ENCODE results near the gene INSIG1.

Gene INSIG1

DNA sequence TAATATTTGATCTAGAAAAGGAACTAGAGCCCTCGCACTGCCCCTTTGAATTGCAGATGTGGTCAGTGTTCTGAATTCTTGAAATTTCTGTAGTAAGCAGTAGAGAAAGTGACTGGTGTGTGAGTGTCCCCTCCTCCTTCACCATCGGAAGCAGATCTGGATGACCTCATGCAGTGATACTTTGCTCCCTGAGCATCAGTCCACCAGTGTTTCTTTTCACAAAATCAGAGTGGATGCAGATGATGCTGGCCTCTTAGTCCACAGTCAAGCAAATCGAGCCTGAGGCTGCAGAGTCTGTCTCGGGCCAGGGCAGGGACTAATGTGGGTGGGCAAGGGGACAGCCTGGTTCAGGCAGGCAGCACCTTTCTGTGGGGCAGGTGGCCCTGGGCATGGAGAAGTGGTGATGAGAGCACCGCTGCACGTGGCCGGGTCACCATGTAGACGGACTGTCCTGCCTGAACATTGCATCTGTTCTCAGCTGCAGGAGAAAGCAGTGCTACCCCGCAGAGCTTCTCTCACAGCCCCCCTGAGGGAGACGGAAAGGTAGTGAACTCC, 5.4 kb downstream of the INSIG1 start:
- no peak for DNase-seq (ENCODE audit: low spot score)

DNA sequence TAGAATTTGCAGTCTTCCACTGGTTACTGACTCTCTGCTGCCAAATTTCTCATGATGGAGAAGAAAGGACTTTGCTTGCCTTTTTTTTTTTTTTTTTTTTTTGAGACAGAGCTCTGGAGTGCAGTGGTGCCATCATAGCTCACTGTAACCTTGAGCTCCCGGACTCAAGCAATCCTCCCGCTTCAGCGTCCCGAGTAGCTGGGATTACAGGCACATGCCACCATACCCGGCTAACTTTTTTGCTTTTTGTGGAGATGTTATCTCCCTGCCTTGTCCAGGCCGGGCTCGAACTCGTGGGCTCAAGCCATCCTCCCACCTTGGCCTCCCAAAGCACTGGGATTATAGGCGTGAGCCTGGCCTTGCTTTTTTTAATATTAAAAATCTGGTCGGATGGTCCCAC, 6.2 kb downstream of the INSIG1 start:
- no peak for DNase-seq (ENCODE audit: low spot score)

DNA sequence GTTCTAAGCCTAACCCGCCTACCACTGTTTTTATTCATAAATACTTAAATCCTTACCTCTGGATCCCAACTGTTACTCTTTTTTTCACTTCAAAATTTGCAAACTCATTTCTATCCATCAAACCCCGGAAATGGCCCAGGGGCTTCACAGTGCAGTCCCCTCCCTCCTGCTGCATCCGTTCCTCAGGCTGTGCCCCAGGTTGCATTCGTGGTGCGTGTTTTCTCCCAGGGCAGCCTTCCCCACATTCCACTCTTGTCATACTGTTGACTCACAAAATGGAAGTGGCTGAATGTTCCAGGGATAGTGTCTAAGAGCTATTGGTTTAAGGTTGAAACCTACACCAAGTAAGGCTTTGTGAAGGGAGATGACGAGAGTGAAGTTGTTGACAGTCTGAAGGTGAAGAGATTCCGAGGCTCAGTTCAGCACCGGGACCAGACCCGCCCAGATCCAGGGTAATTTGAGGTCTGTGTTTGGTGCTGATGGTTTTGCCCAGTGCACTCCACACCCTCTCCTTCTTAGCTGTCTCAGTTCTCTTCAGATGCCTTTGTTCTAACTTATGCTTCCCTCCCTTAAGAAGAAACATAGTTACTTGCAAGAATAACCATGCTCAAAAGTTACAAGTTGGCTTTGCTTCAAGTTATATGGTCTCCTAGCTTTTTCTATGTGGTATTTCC, 7.7 kb downstream of the INSIG1 start:
- no peak for DNase-seq (ENCODE audit: low spot score)

DNA sequence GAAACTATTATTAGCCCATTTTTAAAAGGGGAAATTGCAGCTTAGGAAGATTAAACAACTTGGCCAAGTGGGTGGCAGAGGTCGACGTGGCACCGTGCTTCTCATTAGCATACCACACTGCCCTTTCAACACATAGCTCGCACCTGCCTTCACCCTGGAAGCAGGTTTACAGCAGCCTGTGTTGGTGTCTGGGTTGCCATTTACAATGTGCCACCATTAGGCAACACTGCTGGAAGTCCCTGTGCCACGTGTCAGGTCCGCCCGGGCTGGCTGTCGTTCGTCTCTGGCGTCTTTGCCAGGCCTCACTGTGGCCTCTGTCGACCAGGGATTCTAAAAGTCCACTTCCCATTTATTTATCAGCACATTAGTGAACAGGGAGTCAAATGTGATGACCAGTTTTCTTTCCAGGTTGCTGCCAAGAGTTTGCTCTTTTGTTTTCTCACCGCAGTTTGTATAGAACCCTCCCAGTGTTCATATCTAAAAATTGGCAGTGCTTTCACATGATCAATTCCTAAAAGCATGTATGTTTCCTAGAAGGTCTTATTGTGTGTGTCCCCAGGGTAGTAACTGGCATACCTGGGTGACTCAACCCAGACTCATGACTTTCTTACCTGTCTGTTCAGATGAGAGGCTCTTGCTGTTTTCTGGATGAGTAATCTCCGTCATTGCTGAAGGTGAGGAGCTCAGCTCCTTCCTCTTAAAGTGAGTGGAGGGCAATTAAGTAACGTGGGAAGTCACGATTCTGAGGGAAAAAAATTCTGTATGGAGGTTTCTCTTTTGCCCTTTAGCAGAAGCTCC, 9.2 kb downstream of the INSIG1 start:
- no peak for DNase-seq (ENCODE audit: low spot score)

DNA sequence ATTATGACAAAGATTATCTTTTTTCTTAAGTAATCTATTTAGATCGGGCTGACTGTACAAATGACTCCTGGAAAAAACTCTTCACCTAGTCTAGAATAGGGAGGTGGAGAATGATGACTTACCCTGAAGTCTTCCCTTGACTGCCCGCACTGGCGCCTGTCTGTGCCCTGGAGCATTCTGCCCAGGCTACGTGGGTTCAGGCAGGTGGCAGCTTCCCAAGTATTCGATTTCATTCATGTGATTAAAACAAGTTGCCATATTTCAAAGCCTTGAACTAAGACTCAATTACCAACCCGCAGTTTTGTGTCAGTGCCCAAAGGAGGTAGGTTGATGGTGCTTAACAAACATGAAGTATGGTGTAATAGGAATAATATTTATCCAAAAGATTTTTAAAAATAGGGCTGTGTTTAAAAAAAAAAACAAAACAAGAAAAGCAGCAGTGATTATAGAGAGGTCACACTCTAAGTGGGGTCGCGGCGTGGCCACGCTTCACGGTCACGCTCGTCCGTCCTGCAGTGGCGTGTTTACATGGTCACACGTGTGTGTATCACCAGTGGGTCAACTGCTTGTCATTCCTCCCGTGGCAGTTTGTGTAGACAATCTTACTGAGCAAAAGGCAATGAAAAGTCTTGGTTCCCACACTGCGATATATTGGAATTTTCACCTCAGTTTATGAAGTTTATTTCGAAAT, 10.8 kb downstream of the INSIG1 start:
- DNase-seq (ENCODE audit: low spot score) = no peak

DNA sequence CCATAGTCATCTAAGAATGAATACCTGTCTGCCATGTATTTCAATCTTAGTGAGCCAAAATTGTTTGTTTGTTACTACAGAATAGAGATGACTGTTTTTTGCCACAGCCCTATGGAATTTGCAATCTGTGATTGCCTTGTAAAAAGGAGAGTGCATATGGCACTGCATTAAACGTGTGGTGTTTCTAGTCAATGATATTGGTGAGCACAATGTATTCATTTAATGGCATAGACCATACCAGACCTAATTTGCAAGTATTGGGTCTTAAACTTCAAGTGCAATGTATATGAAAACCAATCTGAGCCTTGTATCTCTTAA, 11.3 kb downstream of the INSIG1 start:
- DNase-seq (ENCODE audit: low spot score) = no peak

DNA sequence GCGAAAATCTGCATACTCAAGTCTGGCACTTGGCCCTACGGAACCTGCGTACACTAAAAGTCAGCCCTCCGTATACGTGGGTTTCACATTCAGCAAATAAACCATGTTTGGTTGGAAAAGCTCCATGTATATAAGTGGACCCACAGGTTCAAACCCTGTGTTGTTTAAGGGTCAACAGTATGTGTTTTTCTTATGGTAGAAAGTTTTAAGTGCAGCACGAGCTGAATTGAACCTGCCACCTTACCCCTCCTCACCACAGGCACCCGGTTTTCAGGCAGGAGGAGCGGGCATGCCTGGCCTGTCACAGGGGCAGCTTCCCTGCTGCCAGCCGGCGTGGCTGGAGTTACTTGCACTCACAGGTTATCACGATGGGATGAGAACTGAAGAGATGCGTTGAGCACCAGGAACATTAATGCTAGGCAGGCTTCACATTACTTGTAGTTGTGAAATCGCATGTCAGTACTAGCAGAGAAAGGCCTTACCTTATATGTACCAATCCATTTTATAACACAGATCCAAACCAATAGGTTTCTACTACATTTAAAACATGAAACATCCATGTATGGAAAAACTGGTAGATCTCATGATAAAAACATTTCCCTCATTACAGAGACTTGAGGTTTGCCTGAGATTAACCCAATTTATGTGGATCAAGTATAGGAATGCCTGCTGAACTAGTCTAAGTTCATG, 12.9 kb downstream of the INSIG1 start:
- no peak for DNase-seq (ENCODE audit: low spot score)

DNA sequence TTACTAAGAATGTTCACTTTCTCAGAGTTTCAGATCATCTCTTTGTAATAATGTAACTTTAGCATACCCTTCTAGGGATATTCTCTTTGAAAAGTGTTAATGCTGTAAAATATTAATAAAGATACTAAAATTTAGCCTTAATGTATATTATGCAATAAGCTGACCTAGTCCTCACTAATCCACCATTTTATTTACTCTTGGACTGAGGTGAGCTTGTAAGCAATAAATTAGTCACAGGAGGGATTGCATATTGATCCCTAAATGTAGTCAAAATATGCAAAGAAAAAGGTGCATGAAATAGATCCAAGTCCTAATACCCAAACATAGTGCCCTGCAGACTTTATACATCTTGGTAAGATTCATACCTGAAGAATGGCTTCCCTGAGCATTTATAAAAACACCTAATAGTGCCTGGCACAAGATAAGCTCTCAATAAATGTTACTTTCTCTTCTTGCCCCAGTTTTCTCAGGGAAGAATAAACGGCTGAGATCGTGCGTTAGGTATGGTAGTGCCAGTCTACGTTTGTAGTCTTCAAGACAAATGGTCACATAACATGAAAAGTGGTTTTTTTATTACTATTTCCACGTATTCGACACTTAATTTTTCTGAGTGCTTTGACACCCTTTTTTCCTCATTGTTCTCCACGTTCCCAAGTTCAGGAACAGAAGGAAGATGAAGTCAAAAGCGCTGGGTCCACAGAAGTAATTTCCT, 14.3 kb downstream of the INSIG1 start:
- DNase-seq (ENCODE audit: low spot score) = no peak

DNA sequence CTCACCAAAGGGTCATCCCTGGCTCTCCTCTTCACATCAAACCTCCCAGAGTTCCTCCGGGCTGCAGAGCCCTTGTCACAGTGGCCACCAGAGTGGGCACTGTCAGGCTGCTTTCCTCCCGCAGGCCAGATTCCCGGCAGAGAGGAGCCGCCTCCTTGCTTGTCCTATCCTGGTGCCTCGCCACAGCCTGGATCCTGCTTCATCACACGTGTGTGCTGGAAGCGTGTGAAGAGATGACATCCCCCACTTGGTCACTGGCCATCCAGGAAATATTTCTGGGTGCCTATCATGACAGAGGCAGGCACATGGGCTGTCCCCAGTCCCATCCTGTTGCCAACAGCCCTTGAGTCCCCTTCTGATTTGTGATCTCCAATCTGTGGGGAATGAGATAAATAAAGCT, 15.0 kb downstream of the INSIG1 start:
- DNase-seq (ENCODE audit: low spot score) = no peak

DNA sequence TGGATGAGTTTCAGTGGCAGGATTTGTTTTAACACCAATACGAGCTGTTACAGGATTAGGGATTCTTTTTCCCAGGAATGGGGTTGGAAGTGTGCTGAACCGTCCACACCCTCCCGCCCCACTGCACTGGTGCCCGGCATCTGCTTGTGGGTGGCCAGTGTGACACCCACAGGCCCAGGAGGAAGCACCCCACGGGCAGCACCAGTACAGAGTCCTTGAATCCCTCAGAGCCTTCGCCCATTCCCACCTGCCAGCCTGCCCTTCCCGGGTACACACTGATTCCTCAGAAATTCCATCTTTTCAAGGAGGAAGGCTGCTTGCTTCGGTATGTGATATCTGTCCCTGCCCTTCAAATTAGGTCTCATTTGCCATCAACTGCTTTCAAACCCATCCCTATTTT, 15.4 kb downstream of the INSIG1 start:
- no peak for DNase-seq (ENCODE audit: low spot score)

DNA sequence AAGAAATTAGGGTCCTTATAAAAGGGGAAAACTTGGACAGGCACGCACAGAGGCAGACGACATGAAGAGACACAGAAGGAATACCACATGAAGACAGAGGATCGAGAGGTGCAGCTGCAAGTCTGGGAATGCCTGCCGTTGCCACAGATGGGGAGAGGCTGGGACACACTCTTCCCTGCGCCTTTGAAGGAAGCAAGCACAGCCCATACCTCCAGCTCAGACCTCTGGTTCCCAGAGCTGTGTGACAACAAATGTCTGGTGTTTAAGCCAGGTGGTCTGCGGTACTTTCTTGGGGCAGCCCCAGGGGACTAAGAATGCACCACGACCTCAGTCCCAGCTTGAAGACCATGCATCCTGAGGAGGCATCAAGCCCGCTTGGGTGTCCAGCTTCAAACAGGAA, 18.3 kb downstream of the INSIG1 start:
- DNase-seq (ENCODE audit: low spot score) = no peak

DNA sequence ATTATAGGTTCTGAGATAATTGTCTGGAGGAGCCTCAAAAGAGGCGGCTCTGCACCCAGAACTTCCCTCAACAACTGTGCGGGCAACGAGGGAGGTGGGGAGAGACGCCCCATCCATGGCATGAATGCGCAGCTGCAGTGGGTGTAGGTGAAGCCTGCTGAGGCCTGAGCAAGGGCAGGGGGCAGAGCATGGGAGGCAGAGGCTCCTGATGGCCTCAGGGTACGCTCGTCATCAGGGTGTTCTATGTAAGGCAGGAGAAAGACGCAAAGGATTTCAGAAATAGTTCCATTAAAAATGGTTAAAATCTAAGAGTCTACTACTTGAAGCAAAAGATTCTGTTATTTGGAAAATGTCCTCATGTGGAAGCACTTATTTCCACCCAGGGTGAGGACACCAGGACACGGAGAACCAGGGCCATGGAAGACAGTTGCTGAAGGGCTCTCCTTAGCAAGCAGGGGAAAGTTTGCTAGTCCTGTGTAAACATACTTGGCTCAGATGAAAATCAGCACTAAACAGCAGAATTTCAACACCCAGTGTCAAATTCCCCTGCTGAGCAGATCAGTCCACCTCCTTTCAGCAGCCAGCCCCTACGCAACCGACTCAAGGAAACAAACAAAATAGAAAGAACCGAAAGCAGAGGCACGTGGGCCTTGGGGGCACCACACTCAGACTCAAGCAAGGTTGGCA, 18.9 kb downstream of the INSIG1 start:
- DNase-seq (ENCODE audit: low spot score) = no peak

DNA sequence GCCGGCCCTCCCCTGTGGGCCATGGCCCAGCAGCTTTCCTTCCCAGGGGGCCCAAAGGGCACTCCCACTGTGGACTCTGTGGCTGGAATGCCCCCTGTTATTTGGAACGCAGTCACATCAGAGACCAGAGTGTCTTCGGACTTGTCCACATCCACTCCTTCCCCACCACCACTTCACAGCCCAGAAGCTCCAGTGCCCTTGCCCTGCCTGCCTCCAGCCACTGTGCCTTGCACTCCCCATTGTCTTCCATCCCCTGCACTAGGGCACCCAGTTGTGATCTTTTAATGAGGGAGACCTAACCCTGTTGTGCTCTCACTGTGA, 19.4 kb downstream of the INSIG1 start:
- DNase-seq (ENCODE audit: low spot score) = no peak

DNA sequence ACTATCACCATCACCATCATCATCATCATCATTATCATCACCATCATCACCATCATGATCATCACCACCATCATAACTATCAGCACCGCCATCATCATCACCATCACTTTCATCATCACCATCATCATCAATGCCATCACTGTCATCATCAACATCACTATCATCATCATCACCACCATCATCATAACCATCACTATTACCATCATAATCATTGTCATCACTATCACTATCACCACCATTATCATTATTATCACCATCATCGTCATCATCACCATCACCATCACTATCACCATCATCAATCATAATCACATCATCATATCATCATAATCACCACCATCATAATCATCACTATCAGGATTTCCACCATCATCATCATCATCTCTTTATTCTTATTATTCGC, 20.6 kb downstream of the INSIG1 start:
- no peak for DNase-seq (ENCODE audit: low spot score)

DNA sequence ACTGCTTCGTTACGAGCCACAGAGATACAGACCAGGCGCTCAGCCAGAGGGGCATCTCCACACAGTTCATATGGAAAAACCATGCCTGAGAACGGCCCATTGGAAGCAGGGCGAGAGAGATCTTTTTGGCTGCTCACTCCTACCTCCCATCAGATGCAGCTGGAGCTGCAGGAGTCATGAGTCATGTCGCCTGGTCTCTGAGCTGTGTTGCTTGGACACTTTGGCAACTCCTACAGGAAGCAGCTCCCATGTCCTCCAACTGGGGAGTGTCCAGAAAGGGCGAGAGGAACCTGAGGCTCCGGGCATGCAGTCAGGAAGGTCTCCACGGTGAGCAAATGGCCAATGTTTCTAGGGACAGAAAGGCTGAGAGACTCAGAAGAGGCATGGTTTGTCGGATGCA, 24.9 kb downstream of the INSIG1 start:
- DNase-seq (ENCODE audit: low spot score) = no peak

DNA sequence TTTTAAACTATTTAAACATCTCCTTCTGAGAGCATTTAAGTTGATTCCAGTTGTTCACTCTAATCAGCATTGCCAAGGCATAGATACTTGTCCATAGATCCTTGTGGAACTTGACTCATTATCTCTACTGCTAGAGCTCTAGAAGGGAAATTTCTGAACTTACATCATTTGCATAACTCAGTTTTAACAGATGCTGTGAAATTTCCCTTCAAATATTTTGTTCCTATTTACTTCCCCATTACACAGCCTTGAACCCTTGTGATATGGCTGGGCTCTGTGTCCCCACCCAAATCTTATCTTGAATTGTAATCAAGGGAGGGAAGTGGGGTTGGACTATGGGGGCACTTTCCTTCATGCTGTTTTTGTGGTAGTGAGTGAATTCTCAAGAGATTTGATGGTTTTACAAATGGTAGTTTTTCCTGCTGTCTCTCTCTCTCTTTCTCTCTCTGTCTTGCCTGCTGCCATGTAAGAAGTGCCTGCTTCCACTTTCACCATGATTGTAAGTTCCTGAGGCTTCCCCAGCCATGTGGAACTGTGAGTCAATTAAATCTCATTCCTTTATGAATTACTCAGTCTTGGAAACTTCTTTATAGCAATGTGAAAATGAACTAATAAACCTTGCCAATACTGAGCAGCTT, 25.4 kb downstream of the INSIG1 start:
- no peak for DNase-seq (ENCODE audit: low spot score)

DNA sequence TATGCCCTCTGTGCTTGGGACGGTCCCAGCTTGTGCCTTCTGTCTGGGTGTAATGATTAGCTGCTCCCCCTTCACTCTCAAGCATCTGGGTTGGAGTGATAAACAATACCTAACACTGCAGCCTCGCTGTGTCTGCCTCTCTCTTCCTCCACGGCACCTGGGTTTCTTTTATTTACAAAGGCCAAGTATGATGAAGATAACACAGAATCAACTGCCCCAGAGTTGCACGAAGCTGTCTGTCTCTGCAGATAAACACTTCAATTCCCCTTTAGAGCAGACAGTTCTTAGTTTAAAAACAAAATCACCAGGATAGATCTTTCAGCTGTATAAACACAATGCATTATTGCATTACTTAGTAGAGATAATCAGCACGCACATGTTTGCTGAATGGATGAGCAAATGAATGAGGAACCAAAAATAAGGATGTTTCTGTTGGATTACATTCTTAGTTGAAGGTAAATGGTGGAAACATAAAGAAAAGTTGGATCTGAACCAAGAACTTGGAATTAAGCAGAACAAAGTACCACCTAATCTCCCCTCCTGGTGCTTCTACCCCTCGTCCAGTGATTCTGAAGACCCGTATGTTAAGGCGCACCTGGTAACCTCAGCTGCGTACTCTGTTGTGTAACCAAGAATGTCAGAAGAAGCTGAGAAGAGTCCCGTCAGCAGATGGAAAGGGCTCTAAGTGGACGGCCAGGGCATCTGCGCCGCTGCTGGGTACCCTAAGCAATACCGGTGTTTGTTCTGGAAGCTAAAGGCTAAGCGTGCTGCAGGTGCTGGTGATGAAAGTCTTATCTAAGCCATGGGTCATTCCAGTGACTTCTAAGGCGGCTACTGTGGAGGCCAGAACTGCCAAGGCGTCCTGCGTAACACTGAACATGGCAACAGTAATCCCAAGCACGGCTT, 26.6 kb downstream of the INSIG1 start:
- DNase-seq (ENCODE audit: low spot score) = no peak

DNA sequence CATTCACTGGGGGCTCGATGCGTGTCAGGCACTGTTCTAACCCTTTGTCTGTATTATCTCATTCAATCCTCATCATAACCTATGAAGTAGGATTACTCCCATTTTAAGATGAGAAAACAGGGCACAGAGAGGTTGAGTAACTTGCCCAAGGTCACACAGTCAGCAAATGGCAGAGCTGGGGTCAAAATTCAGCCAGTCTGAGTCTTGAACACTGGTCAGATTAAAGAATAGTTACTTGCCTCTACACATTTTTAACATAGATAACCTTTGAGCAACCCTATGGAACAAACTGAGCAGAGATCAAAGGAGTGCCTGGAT, 27.2 kb downstream of the INSIG1 start:
- DNase-seq (ENCODE audit: low spot score) = no peak

DNA sequence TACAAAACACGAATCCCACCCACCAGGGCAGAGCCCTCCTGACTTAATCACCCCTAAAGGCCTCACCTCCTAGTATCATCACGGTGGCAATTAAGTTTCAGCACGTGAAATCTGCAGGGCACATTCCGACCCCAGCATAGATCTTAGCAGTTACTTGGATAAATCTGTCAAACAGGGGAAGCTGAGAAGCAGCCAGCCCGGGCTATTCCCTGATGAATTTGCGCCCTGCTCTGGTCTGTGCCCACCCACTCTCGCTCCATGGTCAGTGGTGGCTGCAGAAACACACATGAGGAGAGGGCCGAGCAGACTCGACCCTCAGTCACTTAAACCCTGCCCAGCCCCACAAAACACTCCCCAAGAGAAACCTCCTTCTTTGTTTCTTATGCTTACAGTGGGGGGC, 28.7 kb downstream of the INSIG1 start:
- no peak for DNase-seq (ENCODE audit: low spot score)
